Hepatic stellate cell (primary cell): Measurements from ENCODE around the gene ANKRD16.
"Not testable (repeated sequence)": the region's sequence is repeated elsewhere in the genome, so short reads cannot be mapped to it uniquely, and the experiment has no call there.

Experiments
- DNase-seq: peaks from one replicate; pipeline ENCODE4 v3.0.0; 2011; ENCODE audit warnings: low spot score

ANKRD16 gene

GRCh38 chr10:5889624-5890451, at the start of gene ANKRD16, which contains the start of gene FBH1:
Gene ANKRD16, minus strand, starts transcription at chr10:5889893. Its CDS starts 539 bp downstream, at chr10:5889354.
Gene FBH1, plus strand, starts transcription at chr10:5890243. Its CDS starts 103 bp downstream, at chr10:5890346.
- peak; percentile 97 for DNase-seq

- no peak for DNase-seq
Observed at GRCh38 chr10:5938291-5938690, 48.6 kb upstream of the ANKRD16 start.

- DNase-seq = no peak
Observed at GRCh38 chr10:5937016-5937415, 47.3 kb upstream of the ANKRD16 start.

DNA sequence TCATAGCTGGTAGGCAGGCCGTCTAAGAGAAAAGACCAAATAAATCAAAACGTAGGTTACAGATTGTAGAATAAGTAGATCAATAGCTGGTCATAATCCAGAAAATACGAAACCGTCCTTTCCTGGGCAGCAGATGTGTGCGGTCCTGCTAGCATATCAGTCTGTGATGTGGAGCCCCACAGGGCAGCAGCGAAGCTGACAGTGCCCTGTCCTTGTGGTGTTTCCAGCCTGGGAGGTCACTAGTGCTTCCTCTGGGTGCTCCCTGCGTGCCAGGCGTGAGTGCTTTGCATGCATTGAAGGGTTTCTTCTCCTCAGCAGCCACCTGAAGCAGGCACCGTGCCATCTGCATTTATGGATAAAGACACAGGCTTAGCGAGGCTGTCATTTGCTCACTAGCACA, 45.9 kb upstream of the ANKRD16 start:
- no peak for DNase-seq

DNA sequence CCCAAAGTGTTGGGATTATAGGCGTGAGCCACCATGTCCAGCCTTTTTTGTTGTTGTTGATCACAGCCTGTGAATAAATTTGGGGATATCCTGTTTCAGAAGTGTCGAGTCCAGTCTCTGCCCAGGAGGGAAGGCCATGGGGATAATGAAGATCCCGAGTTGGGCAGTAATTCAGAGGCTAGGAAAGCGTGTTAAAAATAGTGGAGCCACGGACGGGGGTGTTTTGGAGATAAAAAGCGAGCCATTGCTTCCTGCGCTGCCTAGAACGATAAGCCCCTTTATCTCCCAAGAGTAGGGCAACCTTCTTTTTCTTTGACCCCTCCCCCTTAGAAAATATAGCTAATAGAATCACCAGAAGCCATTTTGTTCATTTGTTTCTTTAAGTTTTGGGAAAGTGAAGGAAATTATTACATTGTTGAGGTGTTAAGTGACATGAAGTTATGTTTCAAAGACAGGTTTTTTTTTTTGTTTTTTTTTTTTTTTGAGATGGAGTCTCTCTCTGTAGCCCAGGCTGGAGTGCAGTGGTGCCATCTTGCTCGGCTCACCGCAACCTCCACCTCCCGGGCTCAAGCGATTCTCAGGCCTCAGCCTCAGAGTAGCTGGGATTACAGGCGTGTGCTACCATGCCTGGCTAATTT, 44.3 kb upstream of the ANKRD16 start:
- no peak for DNase-seq

DNA sequence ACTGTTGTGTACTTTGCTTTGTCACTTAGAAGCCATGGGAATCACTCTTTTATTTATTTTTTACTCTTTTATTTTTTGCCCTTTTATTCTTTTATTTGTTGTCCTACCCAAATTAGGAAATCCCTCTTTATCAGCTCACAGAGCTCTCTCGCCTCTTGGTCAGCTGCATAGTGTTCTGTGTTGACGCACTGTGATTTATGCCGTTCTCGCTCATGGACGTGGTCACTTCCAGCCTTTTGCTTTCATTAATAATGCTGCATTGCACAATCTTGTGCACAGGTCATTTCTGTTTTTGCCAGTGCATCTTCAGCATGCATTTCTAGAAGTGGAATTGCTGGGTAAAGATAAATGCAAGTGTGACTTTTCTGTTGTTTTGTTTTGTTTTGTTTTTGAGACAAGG, 42.7 kb upstream of the ANKRD16 start:
- no peak for DNase-seq

GRCh38 chr10:5930272-5930671, 40.6 kb upstream of the ANKRD16 start:
- no peak for DNase-seq

- DNase-seq = no peak
Observed at GRCh38 chr10:5929442-5929841, 39.7 kb upstream of the ANKRD16 start.

DNA sequence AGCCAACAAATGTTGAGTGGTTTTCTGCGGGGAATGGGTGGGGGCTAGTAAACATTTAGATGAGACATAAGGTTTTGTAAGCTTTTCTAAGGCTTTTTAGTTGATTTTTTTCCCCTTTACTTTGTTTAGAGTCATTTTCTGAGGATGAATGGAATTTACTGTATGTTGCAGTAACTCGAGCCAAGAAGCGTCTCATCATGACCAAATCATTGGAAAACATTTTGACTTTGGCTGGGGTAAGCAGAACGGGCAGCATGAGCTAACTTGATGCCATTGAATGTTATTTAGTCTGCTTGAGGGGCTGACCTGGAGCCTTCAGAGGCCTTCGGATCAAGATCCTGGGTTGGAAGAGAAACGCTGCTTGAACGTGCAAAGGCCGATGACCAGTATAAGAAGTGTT, 37.6 kb upstream of the ANKRD16 start:
- no peak for DNase-seq

DNA sequence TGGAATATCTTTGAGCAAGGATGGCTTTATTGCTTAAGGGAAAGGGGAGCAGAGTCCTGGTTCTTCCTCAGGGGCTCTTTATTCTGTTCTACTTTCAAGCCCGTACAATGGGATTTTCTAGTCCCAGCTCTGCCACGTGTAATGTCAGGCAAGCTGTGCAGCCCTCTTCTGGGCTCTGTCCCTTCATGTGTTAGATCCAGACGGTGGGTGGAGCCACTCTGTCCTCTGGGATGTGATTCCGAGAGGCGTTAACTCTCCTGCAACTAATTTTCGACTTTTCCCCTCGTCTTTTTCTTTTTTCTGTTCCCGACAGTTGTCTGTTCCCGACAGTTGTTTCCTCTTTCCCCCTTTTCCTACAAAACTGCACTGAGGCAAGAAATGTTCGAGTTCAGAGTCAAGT, 35.2 kb upstream of the ANKRD16 start:
- no peak for DNase-seq

DNA sequence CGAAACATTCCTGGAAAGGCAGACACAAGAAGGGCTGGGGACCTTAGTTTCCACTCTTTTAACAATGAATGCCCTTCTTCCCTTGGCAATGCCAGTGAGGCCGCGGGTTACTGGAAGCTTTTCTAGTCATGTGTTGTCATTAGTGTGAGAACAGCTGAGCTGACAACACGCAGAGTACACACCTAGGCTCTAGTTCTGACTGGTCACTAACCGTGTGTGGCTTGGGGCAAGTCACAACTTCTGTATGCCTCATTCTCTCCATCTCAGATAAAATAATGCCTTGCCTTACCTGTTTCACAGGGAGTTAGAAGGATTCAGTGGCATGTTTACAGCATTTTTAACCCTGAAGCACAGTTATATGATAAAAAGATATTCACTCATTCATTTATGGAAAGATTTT, 32.1 kb upstream of the ANKRD16 start:
- no peak for DNase-seq

DNA sequence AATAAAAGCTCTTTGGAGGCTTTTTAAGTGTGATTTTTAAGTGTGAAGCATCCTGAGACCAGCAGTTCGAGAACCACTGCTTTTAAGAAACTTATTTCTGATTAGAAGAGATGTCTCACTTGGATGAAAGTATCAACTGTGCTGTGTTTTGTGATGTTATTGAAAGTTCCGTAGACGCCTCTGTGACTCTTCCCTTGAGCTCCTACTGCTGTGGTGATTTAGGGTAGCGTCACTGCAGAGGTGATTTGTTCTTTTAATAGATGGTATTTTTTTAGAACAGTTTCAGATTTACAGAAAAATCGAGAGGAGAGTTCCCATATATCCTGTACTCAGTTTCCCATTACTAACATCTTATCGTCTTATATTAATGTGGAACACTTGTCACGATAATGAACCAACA, 29.9 kb upstream of the ANKRD16 start:
- DNase-seq = no peak

DNA sequence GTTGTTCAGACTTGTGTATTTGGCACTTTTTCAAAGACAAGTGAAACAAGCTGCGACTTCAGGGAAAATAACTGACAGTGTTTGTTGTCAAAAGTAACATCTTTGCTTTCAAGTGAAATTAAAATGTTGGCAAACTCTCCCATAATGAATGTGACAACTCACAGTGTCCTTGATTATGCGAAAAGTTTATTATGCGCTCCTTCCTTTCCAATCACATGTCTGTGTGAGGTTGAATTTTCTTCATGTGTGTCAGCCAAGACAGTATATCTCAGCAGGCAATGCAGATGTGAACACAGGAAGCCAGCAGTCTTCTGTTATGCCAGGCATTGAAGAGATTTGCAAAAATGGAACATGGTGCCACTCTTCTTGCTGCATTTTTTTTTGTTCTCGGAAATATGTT, 29.1 kb upstream of the ANKRD16 start:
- DNase-seq = no peak

DNA sequence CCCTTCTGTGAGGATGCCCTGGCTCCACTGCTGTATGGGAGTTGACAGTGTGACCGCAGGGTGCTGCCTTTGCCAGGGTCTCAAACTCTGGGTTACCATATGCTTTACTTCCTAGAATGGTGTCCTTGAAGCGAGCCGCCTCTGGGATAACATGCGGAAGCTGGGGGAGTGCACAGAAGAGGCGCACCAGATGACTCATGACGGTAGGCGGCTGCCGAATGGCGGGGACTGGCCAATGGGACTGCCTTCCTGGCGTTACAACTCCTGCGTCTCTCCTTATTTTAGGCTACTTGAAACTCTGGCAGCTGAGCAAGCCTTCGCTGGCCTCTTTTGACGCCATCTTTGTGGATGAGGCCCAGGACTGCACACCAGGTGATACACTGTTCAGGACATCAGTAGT, 27.6 kb upstream of the ANKRD16 start:
- DNase-seq = no peak

DNA sequence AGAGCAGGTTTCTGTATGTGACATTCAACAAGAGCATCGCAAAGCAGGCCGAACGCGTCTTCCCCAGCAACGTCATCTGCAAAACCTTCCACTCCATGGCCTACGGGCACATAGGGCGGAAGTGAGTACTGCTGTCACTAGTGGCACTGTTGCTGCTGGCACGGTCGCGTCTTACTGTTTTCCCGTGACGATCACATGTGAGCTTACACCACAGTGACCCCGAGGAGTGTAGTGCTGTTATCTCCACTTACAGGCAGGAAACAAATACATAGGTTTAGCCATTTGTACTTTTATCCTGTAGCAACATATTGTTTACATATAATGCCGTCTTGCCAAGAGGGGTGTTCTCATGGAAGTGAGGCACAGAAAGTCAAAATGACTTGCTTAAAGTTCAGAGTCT, 25.8 kb upstream of the ANKRD16 start:
- no peak for DNase-seq

DNA sequence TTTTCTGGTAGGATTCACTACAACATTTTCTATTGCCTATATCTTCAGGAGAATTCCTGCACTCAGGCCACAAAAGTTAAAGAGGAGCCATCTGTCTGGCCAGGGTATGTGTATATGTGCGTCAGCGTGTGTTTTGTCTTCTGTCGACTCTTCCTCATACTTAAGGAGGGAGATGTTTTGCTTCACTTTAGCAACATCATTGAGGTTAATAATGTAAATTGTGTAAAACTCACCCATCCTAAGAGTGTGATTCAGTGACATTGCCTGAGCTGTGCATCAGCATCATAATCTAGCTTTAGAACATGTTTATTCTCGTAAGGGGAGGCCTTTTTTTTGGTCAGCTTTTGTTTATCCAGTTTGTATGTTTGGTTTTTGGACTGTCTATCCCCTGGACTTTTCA, 24.0 kb upstream of the ANKRD16 start:
- DNase-seq = no peak

DNA sequence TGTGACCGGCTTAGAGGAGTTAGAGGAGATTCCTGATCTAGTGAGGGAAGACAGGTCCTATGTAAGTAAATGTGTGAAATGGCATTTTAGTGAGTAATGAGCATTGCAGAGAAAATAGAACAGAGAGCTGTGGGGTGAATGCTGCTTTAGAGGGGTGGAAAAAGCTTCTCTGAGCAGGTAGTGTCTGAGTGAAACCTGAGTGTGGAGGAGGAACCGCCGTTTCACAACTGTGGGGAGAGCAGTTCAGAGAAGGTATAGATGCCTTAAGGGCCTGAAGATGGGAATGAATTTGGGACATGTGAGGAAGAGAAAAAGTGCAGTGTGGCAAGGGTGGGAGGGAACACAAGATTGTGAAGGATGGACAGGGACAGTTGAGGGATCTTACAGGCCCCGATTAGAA, 22.0 kb upstream of the ANKRD16 start:
- no peak for DNase-seq

- no peak for DNase-seq
Observed at GRCh38 chr10:5910323-5911100, 20.8 kb upstream of the ANKRD16 start.

DNA sequence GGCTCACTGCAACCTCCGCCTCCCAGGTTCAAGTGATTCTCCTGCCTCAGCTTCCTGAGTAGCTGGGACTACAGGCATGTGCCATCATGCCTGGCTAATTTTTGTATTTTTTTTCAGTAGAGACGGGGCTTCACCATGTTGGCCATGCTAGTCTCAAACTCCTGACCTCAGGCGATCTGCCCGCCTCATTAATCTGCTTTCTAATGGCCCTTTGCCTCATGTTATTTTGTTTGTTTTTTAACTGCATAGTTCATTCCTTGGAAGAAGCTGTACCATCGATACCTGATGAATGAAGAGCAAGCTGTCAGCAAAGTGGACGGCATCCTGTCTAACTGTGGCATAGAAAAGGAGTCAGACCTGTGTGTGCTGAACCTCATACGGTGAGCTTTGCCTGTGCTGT, 19.0 kb upstream of the ANKRD16 start:
- DNase-seq = not testable (repeated sequence)

DNA sequence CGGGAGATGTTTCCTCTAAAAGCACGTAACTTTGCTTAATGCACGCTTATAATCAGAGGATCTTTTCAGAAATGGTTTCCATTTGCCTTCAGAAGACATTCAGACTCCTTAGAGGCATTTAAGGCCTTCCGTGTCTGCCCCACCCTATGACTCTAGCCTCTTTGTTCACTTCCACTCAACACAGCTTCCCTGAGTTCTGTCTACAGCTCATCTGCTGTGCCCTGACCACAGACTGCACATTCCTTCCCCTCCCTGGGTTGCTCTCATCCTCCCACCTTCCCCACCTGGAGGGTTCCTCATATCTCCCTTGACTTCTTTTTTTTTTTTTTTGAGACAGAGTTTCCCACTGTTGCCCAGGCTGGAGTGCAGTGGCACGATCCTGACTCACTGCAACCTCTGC, 17.0 kb upstream of the ANKRD16 start:
- DNase-seq = no peak

DNA sequence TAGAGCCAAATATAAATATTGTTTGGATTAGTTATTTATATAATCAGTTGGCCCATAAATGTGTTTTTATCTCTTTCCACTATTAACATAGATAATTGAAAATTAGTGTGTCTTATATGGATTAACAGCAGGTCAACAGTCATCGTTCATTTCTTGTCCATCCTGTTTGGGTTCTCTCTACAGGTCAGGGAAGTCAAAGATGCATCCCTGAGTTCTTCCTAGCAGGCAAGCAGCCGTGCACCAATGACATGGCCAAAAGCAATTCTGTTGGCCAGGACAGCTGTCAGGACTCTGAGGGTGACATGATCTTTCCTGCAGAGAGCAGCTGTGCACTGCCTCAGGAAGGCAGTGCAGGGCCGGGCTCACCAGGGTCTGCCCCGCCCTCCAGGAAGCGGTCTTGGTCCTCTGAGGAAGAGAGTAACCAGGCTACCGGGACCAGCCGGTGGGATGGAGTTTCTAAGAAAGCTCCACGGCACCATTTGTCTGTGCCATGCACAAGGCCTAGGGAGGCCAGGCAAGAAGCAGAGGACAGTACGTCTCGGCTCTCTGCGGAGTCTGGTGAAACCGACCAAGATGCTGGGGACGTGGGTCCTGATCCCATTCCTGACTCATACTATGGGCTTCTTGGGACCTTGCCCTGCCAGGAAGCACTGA, 16.3 kb upstream of the ANKRD16 start:
- DNase-seq = peak; percentile 18

- DNase-seq = no peak
Observed at GRCh38 chr10:5904227-5904626, 14.5 kb upstream of the ANKRD16 start.
